ENCODE measurements around the gene SEZ6L.

Gene SEZ6L

GRCh38 chr22:26345496-26345895, 176.2 kb downstream of the SEZ6L start:
- no peak for DNase-seq

- DNase-seq: no peak
Measured at GRCh38 chr22:26348810-26349526, 179.7 kb downstream of the SEZ6L start.

GRCh38 chr22:26354707-26355106, 185.4 kb downstream of the SEZ6L start:
- no peak for DNase-seq

DNA sequence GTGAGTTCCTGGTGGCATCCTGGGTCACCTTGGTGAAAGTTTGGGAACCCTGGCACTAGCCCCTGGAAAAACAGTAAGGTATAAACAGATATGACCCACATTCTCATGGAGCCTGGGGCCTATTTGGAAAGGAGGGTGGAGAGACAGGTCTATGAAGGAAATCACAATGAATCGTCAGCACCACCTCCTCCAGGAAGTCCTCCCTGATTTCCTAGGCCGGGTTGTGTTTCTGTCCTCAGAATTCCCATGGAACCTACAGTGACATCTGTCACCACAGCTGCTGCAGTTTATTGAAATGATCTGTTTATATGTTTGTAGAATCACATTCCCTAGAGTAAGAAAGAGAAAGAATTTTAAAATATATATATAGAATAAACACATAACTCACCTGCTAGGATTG, 188.0 kb downstream of the SEZ6L start:
- DNase-seq: no peak

DNA sequence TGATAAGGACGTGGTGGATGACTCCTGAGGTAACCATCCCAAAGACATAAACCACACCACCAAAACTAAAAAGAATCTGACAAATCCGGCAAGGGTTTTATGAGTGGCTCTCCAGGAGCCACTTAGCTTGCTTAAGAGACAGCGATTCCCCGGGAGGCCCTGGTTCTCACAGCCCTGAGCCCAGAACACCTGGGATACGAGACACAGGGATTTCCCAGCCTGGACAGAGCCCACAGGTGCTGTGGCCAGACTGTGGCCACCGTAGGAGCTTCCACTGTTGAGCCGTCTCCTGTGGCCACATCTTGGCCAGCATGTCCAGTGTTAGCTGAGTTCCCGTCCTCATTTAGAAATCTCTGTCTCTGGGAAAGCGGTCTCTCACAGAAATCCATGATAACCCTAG, 188.6 kb downstream of the SEZ6L start:
- no peak for DNase-seq

DNA sequence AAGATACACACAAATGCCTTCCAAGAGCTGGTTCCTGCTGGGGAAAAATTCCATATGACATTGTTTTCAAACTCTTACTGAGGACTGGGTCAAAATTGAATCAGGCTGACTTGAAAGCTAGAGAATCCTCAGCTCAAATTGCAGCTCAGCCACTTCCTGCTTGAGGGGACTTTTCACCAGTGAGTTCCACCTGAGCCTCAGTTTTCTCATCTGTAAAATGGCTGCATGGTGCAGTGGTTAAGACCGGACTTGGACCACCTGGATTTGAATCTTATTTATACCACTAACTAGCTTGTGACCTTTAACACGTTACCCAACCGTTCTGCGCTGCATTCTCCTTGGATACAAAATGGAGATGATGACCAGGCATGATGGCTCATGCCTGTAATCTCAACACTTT, 189.9 kb downstream of the SEZ6L start:
- no peak for DNase-seq

DNA sequence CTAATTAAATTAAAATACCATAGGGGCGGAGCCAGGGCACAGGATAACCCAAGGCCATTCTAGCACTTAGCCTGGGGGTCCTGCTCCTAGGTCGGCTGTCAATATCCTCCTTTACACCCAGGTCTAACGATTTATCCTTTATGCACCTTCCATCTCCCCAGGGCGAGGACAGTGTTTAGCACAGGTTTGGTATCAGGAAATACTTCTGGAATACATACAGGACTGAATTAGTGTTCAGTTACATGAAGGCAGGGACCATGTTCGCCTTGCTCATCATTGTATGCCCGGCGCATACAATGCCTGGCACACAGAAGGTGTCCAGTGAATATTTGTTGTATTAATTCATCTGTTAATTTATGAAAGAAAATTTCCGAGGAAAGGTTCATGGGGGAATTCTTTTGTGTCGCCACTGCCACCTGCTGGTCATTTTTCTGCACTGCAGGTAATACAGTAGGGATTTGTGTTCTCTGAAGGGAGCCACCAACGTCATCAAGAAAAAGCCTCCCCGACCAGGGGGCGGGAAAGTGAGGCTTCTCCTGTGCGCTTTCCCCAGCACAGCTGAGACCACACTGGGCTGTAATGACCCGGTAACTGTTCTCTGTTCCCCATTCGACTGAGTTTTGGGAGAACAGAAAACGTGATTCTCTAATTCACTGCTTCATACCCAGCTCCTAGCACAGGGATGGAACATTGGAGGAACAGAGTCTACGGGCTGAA, 191.1 kb downstream of the SEZ6L start:
- DNase-seq: peak; percentile 58

GRCh38 chr22:26362471-26362870, 193.2 kb downstream of the SEZ6L start:
- no peak for DNase-seq

DNA sequence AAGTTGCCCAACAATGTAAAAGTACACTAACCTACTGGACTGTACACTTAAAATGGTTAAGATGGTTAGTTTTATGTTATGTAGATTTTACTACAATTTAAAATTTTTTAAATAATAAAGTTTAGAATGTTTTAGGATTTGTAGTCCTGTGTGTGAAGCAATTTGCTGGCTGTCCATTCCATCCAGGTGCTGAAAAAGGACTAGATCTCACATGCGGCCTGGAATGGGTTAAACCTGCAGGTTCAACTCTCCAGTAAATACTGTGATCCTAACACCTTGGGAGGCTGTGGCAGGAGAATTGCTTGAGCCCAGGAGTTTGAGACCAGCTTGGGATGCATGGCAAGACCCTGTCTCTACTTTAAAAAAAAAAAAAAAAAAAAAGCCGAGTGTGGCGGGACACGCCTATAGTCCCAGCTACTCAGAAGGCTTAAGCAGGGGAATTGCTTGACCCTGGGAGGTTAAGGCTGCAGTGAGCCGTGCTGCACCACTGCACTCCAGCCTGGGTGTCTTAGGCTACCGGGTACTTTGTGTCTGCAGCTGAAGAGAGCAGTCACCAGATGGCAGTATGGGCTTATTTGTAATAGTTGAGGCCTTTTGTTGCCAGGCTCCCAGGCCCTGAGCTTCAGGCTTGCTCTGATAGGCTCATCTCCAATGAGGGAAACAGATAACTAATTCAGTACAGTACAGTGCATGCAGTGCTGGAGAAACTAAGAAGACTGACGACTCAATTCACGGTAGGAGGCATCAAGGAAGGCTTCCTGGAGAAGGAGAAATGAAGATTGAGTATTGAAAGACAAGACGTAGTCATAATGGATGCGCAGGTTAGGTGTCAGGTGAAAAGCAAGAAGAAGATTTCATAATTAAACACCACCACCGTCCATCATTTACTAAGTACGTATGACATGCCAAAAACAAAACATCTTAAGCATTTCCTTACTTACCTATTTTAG, 195.1 kb downstream of the SEZ6L start:
- peak; percentile 61 for DNase-seq

- peak; percentile 62 for DNase-seq
Measured at GRCh38 chr22:26367402-26368245, 198.4 kb downstream of the SEZ6L start.

- DNase-seq: no peak
Measured at GRCh38 chr22:26372890-26373289, 203.6 kb downstream of the SEZ6L start.

GRCh38 chr22:26374391-26375026, 205.2 kb downstream of the SEZ6L start:
- no peak for DNase-seq

DNA sequence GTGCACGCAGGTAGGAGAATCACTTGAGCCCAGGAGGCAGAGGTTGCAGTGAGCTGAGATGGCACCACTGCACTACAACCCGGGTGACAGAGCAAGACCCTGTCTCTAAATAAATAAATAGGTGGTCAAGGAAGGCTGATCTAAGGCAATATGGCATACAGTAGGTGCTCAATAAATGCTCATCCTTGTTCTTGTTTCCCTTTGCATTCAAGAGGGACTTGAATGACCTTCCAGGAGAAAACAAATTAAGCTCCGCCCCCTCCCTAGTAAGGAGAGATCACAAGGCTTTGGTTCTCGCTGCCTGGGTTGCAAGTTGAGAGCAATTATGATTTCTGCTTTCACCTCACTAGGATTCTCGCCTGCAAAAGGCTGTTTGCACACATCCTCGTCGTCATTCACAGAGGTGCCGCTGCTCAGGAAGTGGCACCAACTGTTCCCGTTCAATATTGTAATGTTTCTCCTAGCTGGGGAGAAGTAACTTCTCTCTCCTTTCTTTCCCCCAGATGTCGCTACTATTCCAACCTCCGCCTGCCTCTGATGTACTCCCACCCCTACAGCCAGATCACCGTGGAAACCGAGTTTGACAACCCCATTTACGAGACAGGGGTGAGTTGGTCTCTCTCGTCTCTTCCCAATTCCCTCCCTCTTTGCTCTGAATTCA, 208.0 kb downstream of the SEZ6L start:
- DNase-seq: no peak

- no peak for DNase-seq
Measured at GRCh38 chr22:26380072-26380830, 211.0 kb downstream of the SEZ6L start.

DNA sequence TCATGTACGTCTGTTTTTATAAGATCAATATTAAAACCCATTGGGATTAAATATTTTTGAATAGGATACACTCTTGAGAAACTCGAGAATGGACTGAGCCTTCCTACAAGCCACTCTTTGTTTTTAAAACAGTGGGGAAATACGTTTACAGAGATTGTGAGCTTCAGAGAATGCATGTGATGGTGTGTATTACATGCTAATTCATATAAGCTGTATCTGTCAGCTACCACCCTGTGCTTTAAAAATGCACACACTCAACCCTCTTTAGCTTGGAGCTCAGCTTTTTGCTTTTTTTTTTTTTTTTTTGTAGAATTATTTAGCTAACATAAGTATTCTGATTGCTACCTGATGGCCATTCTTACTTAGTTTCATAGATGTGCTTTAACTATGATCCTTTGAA, 213.5 kb downstream of the SEZ6L start:
- DNase-seq: no peak

DNA sequence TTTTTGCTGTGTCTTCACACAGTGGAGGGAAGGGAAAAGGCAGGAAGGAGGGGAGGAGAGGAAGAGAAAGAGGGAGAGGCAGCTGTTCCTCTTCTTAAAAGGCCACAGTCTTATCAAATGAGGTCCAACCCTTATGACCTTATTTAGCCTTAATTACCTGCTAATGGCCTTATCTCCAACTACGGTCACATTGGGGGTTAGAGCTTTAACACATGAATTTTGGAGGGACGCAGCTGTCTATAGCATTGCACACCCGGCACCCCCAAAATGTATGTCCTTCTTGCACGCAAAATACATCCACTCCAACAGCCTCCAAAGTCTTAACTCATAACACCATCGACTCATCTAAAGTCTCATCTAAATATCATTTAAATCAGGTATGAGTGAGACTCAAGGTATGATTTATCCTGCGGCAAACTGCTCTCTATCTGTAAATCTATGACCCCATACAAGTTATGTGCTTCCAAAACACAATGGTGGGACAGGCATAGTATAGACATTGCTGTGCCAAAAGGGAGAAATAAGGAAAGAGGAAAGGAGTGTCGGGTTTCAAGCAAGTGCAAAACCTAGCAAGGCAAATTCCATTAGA, 214.8 kb downstream of the SEZ6L start:
- DNase-seq: no peak

DNA sequence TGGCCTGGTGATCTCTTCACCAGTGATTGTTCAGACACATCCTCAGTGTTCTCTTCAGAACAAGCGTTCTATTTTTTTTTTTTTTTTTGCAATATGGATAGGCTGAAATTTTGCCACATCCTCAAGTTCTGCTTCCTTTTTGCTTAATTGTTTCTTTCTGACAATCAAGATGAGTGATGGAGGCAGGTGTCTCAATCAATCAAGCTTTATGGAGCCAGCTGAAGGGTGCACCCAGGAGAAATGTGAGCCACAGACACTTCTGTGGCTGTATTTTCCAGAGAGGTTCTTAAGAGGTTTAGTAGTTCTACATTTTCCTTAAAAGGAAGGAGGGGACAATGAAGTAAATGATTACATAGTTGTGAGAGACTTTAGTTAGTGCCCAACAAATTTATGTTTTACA, 215.9 kb downstream of the SEZ6L start:
- DNase-seq: no peak

DNA sequence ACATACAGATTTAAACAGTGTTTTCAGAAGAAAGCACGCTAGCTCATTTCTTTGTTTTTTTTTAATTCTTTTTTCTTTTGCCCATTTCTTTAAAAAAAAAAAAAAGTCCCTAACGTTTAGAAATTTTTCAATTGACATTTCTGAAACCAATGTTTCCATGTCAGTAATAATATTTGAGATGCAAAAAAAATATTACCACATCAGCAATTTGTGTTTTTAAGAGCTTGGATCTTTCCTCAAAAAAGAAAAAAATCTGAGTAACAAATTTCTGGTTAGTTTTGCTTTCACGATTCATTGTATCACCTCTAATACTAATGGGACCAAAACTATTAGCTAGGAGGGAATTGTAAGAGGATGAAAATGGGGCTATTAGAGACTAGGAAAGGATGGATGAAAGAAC, 219.9 kb downstream of the SEZ6L start:
- DNase-seq: no peak

- DNase-seq: no peak
Measured at GRCh38 chr22:26391091-26391490, 221.8 kb downstream of the SEZ6L start.

DNA sequence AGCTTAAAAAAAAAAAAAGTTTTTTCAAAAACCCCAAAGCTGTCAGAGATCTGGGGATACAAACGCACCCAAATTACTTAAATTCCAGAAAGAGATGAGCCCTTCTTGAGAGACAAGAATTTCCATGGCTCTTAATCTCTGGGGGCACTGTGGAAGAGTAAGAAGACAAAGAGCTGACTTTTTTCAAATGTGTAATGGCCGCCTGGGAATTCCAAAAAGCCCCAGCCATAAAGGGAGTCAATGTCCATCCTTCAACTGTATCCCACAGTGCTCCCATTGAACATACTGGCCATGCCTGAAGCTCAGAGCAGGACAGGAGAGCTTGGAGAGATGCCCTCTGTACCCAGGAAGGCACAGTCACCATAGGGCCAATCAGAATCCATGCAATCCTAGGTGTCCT, 222.4 kb downstream of the SEZ6L start:
- no peak for DNase-seq
